OCI-LY7 (cell line): ENCODE results near the gene PLXNA4.

ENCODE experiments used
- EZH2phosphoT487 ChIP-seq: fragments of 200-600 bp; sonication (generic); IDR thresholded peaks from 2 replicates; pipeline ENCODE4 v1.6.1; 2018; ENCODE audit warnings: low read depth, borderline replicate concordance, mild to moderate bottlenecking, mixed run types, antibody characterized with exemption, low read length, moderate library complexity, mixed read lengths
- TF ChIP-seq, protein P1 (sequence below): fragments of 200-600 bp; sonication (generic); conservative IDR thresholded peaks from 2 replicates; pipeline ENCODE4 v1.5.1; 2014; ENCODE audit warnings: mild to moderate bottlenecking, antibody characterized with exemption, low read length, moderate library complexity, mixed read lengths

DNA sequence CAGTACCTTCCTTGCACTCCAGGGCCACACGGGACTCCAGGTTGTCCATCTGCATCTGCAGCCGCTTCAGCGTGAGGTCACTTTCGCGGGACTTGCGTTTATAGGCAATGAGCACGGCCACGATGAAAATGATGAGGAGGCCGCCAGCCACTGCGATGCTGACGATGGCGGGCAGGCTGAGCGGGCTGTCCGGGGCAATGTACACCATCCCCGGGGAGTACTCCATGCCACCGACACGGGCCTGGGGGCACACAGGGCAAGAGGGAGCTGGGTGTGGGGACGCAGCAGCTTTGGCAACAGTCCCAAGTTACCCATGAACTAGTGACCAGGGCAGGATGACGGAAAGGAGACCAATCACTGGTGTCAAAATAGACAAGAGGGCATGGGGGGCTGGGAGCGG, 396.6 kb downstream of the PLXNA4 start:
- TF ChIP-seq, protein P1, sequence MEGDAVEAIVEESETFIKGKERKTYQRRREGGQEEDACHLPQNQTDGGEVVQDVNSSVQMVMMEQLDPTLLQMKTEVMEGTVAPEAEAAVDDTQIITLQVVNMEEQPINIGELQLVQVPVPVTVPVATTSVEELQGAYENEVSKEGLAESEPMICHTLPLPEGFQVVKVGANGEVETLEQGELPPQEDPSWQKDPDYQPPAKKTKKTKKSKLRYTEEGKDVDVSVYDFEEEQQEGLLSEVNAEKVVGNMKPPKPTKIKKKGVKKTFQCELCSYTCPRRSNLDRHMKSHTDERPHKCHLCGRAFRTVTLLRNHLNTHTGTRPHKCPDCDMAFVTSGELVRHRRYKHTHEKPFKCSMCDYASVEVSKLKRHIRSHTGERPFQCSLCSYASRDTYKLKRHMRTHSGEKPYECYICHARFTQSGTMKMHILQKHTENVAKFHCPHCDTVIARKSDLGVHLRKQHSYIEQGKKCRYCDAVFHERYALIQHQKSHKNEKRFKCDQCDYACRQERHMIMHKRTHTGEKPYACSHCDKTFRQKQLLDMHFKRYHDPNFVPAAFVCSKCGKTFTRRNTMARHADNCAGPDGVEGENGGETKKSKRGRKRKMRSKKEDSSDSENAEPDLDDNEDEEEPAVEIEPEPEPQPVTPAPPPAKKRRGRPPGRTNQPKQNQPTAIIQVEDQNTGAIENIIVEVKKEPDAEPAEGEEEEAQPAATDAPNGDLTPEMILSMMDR = no peak
- no peak for TF ChIP-seq EZH2phosphoT487
